HEK293T (cell line): Measurements from ENCODE around the gene BORA.

Experiments
- BHLHE40 ChIP-seq: fragments of 450-650 bp; IDR thresholded peaks from 2 replicates; pipeline ENCODE4 v1.6.1; 2016; ENCODE audit warnings: mild to moderate bottlenecking, moderate library complexity, borderline replicate concordance
- FOXA1 ChIP-seq: fragments of 450-650 bp; IDR thresholded peaks from 2 replicates; pipeline ENCODE4 v1.6.1; 2016; ENCODE audit warnings: mild to moderate bottlenecking
- FOXK2 ChIP-seq: fragments of 450-650 bp; IDR thresholded peaks from 2 replicates; pipeline ENCODE4 v1.6.1; 2016; ENCODE audit warnings: mild to moderate bottlenecking
- HDGF ChIP-seq: fragments of 450-650 bp; IDR thresholded peaks from 2 replicates; pipeline ENCODE4 v1.6.1; 2017; ENCODE audit warnings: antibody characterized with exemption, borderline replicate concordance
- LEF1 ChIP-seq: fragments of 450-650 bp; IDR thresholded peaks from 2 replicates; pipeline ENCODE4 v1.6.1; 2017; ENCODE audit warnings: mild to moderate bottlenecking, borderline replicate concordance
- NFRKB ChIP-seq: fragments of 450-650 bp; IDR thresholded peaks from 2 replicates; pipeline ENCODE4 v1.6.1; 2016; ENCODE audit warnings: mild to moderate bottlenecking, moderate library complexity
- SP1 ChIP-seq: fragments of 450-650 bp; IDR thresholded peaks from 2 replicates; pipeline ENCODE4 v1.6.1; 2017
- SUZ12 ChIP-seq: fragments of 450-650 bp; IDR thresholded peaks from 2 replicates; pipeline ENCODE4 v1.6.1; 2016; ENCODE audit warnings: mild to moderate bottlenecking
- ZNF384 ChIP-seq: fragments of 450-650 bp; IDR thresholded peaks from 2 replicates; pipeline ENCODE4 v1.6.1; 2016

DNA sequence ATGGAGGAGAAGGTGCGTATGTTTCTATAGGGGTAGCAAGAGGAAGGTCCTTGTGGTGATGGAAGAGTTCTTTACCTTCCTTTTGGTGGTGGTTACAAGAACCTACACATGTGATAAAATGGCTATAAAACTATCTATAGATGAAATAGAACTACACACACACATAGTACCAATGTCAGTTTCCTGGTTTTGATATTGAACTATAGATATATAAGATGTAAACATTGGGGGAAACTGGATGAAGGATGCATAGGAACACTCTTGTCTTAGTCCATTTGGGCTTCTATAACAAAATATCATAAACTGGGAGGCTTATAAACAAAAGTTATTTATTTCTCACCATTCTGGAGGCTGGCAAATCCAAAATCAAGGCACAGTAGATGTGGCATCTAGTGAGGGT, 47.4 kb upstream of the BORA start:
- TF ChIP-seq SUZ12 (no peak), BHLHE40 (no peak), ZNF384 (no peak), SP1 (no peak), HDGF (no peak), NFRKB (no peak), LEF1 (no peak), FOXA1 (no peak), FOXK2 (no peak)
